H1 (cell line): ENCODE results near the gene SEMA3G. TPM values are rescaled to one million over a fixed set of nuclear protein-coding genes. Genes with fewer than 3 reads are reported as not detected.

ENCODE experiments used
- MAX ChIP-seq: IDR thresholded peaks from 2 replicates; pipeline ENCODE4 v1.6.1; 2012; ENCODE audit warnings: inconsistent platforms
- TAF7 ChIP-seq: optimal IDR thresholded peaks from 2 replicates; pipeline ENCODE3; 2011; ENCODE audit warnings: low read depth, mild to moderate bottlenecking, inconsistent platforms, low read length, moderate library complexity, borderline replicate concordance
- polyA plus RNA-seq, 7 experiments: library from polyadenylated mRNA; depleted of rRNA in 3 of 7; stranded (reverse) in 5 of 7; unstranded in 2 of 7; fragments of >200 nt in 5 of 7; fragments of 200-250 nt in 2 of 7; gene quantifications; 1 replicate in 5 of 7; 2 replicates in 1 of 7; 4 replicates in 1 of 7; pipeline versions ENCODE4 v1.2.1 to v1.2.3, GENCODE V29; 2011 to 2013; ENCODE audit warnings: missing spikeins in 2 of 7, mixed read lengths in 2 of 7
- total RNA-seq: library from RNA; stranded (reverse); fragmentation: NEBNext Ultra II Directional; extraction: Animal tissue kit (Norgen Biotek cat#: 25700); gene quantifications from 2 replicates; pipeline ENCODE4 v1.2.1, GENCODE V29; 2021
- TF ChIP-seq, protein P1 (sequence below): fragments of 300-600 bp; sonication (generic); IDR thresholded peaks from 2 replicates; pipeline ENCODE4 v1.7.1; 2012; ENCODE audit warnings: low read length, moderate library complexity, mild to moderate bottlenecking, inconsistent platforms; ENCODE audit not compliant: insufficient replicate concordance

Gene SEMA3G
- total and polyA plus RNA-seq, 2 of the 8 experiments (the other 6 are each of a cell fraction or from before 2014, with no cell fraction given): 0.95 to 1.5 TPM

GRCh38 chr3:52490035-52490938 lies 45.4 kb upstream of the SEMA3G start (continued):
- TF ChIP-seq, protein P1, sequence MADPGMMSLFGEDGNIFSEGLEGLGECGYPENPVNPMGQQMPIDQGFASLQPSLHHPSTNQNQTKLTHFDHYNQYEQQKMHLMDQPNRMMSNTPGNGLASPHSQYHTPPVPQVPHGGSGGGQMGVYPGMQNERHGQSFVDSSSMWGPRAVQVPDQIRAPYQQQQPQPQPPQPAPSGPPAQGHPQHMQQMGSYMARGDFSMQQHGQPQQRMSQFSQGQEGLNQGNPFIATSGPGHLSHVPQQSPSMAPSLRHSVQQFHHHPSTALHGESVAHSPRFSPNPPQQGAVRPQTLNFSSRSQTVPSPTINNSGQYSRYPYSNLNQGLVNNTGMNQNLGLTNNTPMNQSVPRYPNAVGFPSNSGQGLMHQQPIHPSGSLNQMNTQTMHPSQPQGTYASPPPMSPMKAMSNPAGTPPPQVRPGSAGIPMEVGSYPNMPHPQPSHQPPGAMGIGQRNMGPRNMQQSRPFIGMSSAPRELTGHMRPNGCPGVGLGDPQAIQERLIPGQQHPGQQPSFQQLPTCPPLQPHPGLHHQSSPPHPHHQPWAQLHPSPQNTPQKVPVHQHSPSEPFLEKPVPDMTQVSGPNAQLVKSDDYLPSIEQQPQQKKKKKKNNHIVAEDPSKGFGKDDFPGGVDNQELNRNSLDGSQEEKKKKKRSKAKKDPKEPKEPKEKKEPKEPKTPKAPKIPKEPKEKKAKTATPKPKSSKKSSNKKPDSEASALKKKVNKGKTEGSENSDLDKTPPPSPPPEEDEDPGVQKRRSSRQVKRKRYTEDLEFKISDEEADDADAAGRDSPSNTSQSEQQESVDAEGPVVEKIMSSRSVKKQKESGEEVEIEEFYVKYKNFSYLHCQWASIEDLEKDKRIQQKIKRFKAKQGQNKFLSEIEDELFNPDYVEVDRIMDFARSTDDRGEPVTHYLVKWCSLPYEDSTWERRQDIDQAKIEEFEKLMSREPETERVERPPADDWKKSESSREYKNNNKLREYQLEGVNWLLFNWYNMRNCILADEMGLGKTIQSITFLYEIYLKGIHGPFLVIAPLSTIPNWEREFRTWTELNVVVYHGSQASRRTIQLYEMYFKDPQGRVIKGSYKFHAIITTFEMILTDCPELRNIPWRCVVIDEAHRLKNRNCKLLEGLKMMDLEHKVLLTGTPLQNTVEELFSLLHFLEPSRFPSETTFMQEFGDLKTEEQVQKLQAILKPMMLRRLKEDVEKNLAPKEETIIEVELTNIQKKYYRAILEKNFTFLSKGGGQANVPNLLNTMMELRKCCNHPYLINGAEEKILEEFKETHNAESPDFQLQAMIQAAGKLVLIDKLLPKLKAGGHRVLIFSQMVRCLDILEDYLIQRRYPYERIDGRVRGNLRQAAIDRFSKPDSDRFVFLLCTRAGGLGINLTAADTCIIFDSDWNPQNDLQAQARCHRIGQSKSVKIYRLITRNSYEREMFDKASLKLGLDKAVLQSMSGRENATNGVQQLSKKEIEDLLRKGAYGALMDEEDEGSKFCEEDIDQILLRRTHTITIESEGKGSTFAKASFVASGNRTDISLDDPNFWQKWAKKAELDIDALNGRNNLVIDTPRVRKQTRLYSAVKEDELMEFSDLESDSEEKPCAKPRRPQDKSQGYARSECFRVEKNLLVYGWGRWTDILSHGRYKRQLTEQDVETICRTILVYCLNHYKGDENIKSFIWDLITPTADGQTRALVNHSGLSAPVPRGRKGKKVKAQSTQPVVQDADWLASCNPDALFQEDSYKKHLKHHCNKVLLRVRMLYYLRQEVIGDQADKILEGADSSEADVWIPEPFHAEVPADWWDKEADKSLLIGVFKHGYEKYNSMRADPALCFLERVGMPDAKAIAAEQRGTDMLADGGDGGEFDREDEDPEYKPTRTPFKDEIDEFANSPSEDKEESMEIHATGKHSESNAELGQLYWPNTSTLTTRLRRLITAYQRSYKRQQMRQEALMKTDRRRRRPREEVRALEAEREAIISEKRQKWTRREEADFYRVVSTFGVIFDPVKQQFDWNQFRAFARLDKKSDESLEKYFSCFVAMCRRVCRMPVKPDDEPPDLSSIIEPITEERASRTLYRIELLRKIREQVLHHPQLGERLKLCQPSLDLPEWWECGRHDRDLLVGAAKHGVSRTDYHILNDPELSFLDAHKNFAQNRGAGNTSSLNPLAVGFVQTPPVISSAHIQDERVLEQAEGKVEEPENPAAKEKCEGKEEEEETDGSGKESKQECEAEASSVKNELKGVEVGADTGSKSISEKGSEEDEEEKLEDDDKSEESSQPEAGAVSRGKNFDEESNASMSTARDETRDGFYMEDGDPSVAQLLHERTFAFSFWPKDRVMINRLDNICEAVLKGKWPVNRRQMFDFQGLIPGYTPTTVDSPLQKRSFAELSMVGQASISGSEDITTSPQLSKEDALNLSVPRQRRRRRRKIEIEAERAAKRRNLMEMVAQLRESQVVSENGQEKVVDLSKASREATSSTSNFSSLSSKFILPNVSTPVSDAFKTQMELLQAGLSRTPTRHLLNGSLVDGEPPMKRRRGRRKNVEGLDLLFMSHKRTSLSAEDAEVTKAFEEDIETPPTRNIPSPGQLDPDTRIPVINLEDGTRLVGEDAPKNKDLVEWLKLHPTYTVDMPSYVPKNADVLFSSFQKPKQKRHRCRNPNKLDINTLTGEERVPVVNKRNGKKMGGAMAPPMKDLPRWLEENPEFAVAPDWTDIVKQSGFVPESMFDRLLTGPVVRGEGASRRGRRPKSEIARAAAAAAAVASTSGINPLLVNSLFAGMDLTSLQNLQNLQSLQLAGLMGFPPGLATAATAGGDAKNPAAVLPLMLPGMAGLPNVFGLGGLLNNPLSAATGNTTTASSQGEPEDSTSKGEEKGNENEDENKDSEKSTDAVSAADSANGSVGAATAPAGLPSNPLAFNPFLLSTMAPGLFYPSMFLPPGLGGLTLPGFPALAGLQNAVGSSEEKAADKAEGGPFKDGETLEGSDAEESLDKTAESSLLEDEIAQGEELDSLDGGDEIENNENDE: no peak
- TF ChIP-seq TAF7 (no peak), MAX (no peak)
